Measurements from ENCODE around the gene BEX3.
"Not testable (repeated sequence)": the region's sequence is repeated elsewhere in the genome, so short reads cannot be mapped to it uniquely, and the experiment has no call there.

Gene BEX3

GRCh38 chrX:103382877-103383276 is 6.5 kb downstream of the BEX3 start:
- no peak for DNase-seq (ENCODE audit: low spot score)

GRCh38 chrX:103384672-103385071 is 8.3 kb downstream of the BEX3 start:
- DNase-seq (ENCODE audit: low spot score): no peak

- DNase-seq (ENCODE audit: low spot score): not testable (repeated sequence)
These were observed 9.0 kb downstream of the BEX3 start for GRCh38 chrX:103385283-103385830.

GRCh38 chrX:103386332-103386731 is 10.0 kb downstream of the BEX3 start:
- no peak for DNase-seq (ENCODE audit: low spot score)

DNA sequence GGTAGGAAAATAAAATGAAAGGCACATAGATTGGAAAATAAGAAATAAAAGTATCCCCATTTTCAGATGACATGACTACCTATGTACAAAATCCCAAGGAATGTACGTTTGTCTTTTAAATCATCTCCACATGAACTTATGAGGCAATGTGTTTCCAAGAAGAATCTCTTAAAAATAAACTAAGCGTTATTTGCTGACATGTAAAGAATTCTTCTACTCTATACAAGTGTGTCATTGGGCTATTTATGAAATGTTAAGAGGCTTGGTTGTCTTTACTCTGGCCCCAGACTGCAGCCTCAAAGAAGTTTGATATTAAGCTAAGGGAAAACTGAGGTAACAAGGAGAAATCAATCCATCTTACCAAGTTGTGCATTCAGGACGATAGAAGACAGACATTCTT is 17.1 kb downstream of the BEX3 start:
- no peak for DNase-seq (ENCODE audit: low spot score)

GRCh38 chrX:103396186-103396585 is 19.8 kb downstream of the BEX3 start:
- DNase-seq (ENCODE audit: low spot score): peak; percentile 13

GRCh38 chrX:103396660-103397059 is 20.3 kb downstream of the BEX3 start:
- DNase-seq (ENCODE audit: low spot score): no peak

GRCh38 chrX:103397707-103398106 is 21.4 kb downstream of the BEX3 start:
- no peak for DNase-seq (ENCODE audit: low spot score)

GRCh38 chrX:103398421-103398864 is 22.1 kb downstream of the BEX3 start:
- DNase-seq (ENCODE audit: low spot score): peak; percentile 78

GRCh38 chrX:103399744-103400143 is 23.4 kb downstream of the BEX3 start:
- no peak for DNase-seq (ENCODE audit: low spot score)

DNA sequence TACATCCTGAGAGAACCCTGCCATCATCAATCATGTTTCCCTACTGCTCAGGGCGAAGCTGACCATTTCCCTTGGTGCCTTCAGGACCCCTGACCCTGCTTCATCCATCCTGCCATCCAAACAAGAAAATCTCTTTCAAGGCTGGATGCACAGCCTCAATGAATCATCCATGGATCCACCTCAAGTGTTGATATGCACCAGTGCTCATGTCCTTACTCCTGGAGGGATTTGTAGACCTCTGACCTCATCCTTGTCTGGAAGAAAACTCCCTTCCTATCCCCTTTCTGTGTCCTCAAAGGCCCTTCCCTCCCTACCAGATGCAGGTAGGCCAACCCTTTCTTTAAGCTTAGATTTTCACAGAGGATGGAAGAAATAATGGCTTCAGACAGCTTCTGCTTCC is 24.6 kb downstream of the BEX3 start:
- DNase-seq (ENCODE audit: low spot score): no peak

DNA sequence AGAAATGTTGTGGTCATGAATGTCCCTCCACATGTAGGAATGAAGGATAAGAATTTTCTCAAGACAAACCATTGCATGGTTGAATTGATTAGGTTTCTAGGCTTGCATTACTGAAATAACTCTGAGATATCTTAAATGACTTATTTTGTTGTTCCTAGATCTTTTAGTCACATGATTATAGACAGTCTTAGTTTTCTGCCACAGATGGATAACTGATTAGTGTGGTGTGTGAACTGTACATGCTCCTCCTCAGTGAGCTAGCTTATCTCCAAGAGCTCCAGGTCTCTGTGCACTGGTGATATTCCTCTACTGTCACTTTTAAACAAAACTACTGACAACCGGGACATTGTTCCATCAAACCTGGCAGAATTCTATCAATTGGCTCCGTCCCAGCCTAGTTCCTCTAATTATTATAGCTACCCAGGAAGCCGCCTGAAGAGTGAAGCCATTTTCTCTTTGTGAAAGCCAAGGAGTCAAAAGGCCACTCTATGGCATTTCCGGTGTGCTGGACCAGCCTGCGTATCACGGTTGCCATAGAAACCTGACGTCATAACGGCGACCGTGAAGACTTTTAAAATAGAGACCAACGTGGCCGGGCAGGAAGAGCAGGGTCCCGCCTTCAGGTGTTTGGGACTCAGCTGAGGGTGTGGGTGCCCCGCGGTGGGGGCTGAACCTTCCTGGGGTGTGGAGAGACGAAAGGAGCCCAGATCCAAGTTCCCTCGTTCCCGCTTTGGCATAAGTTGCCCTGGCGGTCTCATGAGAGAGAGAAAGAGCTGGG is 28.1 kb downstream of the BEX3 start:
- peak; percentile 65 for DNase-seq (ENCODE audit: low spot score)

GRCh38 chrX:103405009-103405333 is 28.6 kb downstream of the BEX3 start:
- DNase-seq (ENCODE audit: low spot score): no peak

DNA sequence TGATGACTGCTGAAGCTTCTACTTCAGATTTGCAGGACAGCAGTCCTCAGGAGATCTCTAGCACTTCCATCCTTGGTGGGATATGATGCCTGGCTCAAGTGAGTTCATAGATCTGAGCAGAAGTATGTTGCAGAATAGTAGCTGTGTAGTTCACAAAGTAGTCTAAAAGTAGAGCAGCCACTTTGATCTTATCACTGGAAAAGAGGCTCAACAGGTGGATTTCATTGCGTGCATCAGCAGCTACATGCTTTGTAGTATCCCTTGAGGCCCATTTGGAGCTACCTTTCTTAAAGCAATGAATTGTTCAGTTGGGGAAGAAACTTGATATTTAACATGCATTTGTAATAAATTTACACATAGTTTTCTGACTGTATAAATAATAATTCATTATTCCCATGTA is 29.9 kb downstream of the BEX3 start:
- no peak for DNase-seq (ENCODE audit: low spot score)

DNA sequence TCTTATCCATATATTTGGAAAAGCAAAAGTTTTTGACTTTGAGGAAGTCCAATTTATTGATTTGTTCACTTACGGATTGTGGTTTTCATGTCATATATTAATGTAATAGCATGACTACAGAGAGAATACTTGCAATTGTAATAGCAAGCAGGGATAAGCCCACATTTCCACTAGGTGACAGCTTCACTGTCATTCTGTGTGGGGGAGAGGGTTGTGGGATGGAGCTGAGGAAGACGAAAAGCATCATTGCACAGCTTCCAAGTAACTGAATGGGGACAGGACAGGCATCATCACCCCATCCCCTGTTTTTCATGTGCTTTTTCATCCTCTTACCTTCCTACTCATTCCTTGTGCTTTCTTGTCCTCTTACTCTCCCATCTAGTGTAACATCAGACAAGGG is 31.4 kb downstream of the BEX3 start:
- DNase-seq (ENCODE audit: low spot score): no peak

GRCh38 chrX:103411721-103412120 is 35.4 kb downstream of the BEX3 start:
- DNase-seq (ENCODE audit: low spot score): not testable (repeated sequence)

DNA sequence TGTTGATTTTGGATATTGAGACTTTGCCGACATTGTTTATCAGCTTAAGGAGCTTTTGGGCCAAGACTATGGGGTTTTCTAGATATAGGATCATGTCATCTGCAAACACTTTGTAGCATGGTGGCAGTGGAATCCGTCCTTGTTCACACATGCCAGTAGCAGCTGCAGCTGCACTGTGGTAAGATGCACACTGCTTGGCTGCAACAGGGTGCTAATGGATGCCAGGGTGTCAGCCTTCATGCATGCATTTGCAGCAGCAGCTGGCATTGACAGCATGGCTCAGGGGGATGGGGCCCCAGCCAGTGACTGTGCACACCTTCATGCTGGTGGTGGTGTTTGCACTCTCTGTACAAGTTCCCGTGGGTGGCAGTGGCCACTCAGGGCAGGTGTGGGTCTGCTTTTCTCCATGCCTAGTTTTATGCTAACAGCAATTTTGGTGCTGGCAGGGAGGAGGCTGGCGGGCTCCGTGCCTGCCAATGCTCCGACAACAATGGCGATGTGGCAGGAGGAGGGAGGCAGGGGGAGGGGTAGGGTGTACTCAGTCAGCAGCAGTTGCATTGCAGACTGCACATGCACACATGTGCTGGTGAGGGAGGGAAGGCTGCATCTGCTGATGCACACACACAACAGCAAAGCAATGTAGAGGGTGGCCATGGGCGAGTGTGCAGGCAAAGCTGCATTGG is 37.5 kb downstream of the BEX3 start:
- no peak for DNase-seq (ENCODE audit: low spot score)

- no peak for DNase-seq (ENCODE audit: low spot score)
These were observed 38.2 kb downstream of the BEX3 start for GRCh38 chrX:103414561-103414960.

DNA sequence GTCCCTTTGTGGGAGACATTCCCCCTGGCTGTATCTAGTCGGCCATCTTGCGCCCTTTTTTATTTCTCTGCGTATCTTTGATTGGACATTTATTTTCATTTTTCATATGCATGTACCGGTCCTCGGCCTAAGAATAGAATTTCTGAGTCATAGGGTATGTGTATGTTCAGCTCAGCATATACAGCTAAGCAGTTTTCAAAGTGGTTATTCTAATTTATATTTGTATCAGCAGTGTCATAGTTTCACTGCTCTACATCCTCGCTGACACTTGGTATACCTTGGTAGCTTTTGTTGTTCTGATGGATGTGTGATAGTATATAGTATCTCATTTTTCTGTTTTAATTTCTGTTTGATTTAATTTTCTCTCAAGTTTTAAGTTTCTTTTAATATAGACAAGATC is 38.7 kb downstream of the BEX3 start:
- DNase-seq (ENCODE audit: low spot score): no peak

DNA sequence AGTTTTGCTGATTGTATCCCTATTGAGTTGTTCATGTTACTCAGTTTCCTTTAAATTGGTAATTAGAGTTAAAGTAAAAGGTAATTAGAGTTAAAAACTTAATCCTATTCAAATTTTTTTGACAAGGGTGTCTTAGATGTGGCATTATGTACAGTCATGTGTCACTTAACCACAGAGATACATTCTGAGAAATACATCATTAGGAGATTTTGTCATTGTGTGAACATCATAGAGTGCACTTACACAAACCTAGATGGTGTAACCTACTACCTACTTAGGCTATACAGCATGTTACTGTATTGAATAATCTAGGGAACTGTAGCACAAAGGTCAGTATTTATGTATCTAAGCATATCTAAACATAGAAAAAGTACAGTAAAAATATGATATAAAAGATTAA is 39.2 kb downstream of the BEX3 start:
- DNase-seq (ENCODE audit: low spot score): no peak

DNA sequence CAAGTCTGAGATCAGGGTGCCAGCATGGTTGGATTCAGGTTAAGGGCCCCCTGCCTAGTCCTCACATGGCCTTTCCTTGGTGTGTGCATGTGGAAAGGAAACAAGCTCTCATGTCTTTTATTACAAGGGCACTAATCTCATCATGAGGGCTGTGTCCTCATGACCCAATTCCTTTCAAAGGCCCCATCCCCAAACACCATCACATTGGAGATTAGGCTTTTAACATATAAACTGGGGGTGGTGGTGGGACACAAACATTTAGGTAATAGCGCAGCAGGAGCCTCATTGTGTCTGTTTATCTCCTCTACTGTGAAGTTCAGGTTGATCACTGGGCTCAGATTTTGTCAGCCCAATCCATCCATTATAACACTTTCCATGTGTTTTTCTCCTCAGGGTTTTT is 41.0 kb downstream of the BEX3 start:
- no peak for DNase-seq (ENCODE audit: low spot score)

- DNase-seq (ENCODE audit: low spot score): no peak
These were observed 41.6 kb downstream of the BEX3 start for GRCh38 chrX:103417933-103418332.

DNA sequence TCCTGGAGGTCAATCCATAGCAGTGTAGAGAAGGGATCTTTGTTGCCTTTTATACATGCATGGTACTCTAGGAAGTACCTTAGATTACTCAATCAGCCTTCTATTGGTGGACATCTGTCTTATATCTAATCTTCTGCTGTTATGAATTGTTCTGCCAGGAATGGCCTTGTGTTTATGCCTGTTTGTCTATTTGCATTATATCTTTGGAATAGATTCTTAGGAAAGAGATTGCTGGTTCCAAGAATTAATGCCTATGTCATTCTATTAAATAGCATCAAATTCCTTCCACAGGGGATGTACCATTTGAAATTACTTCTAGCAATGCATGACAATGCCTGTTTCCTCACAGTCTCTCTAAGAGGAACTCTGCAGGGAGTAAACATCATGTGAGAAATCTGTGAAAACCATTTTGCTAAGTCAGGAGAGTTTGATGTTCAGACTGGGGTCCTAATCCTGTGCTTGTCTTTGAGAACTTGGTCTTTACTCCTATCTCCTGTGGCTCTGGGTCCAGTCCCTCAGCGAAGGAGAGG is 42.5 kb downstream of the BEX3 start:
- DNase-seq (ENCODE audit: low spot score): no peak

All from SW480 (cell line).